DOHH2 (cell line): ENCODE measurements around the gene TRERF1.

ENCODE experiments used
- H3F3A ChIP-seq: fragments of 200-600 bp; sonication (generic), shearing (Covaris generic); 2 replicates; pipeline ENCODE4 v1.6.0; 2016; ENCODE audit warnings: antibody characterized with exemption, mild to moderate bottlenecking; ENCODE audit not compliant: control insufficient read depth, insufficient read depth
- H3K27ac ChIP-seq: fragments of 200-600 bp; sonication (generic); 2 replicates; pipeline ENCODE4 v1.5.1; 2014; ENCODE audit warnings: low read depth, mild to moderate bottlenecking, low read length, moderate library complexity
- H3K27me3 ChIP-seq: fragments of 200-600 bp; sonication (generic); 2 replicates; pipeline ENCODE4 v1.6.1; 2014; ENCODE audit warnings: mild to moderate bottlenecking, low read length, mixed read lengths; ENCODE audit not compliant: control insufficient read depth
- H3K36me3 ChIP-seq: fragments of 200-600 bp; sonication (generic); 2 replicates; pipeline ENCODE4 v1.6.1; 2014; ENCODE audit warnings: mild to moderate bottlenecking, low read length, moderate library complexity, mixed read lengths; ENCODE audit not compliant: control insufficient read depth
- H3K4me1 ChIP-seq: fragments of 200-600 bp; sonication (generic); 2 replicates; pipeline ENCODE4 v1.6.1; 2014; ENCODE audit warnings: mild to moderate bottlenecking, low read length, mixed read lengths; ENCODE audit not compliant: control insufficient read depth
- H3K4me2 ChIP-seq: fragments of 200-600 bp; sonication (generic); 2 replicates; pipeline ENCODE4 v1.6.0; 2014; ENCODE audit warnings: mild to moderate bottlenecking, low read length, moderate library complexity
- H3K4me3 ChIP-seq: fragments of 200-600 bp; sonication (generic); 2 replicates; pipeline ENCODE4 v1.5.1; 2014; ENCODE audit warnings: mild to moderate bottlenecking, low read length, mixed read lengths
- H3K79me2 ChIP-seq: fragments of 200-600 bp; sonication (generic); 2 replicates; pipeline ENCODE4 v1.6.1; 2014; ENCODE audit warnings: mild to moderate bottlenecking, low read length, mixed read lengths; ENCODE audit not compliant: control insufficient read depth
- H3K9me2 ChIP-seq: fragments of 200-600 bp; sonication (generic); replicated peaks from 2 replicates; pipeline ENCODE4 v1.6.1; 2014; ENCODE audit warnings: mild to moderate bottlenecking, low read length, mixed read lengths; ENCODE audit not compliant: control insufficient read depth
- H3K9me3 ChIP-seq: fragments of 200-600 bp; sonication (generic); 2 replicates; pipeline ENCODE4 v1.6.1; 2014; ENCODE audit warnings: antibody characterized with exemption, low read length, mixed read lengths; ENCODE audit not compliant: control insufficient read depth, insufficient read depth
- H4K20me1 ChIP-seq: fragments of 200-600 bp; sonication (generic); 2 replicates; pipeline ENCODE4 v1.6.0; 2014; ENCODE audit warnings: low read depth, mild to moderate bottlenecking, antibody characterized with exemption, low read length, moderate library complexity; ENCODE audit not compliant: control insufficient read depth, insufficient read depth
- EZH2phosphoT487 ChIP-seq: fragments of 200-600 bp; sonication (generic); IDR thresholded peaks from 2 replicates; pipeline ENCODE4 v1.6.1; 2017; ENCODE audit warnings: borderline replicate concordance, mild to moderate bottlenecking, antibody characterized with exemption, low read length, moderate library complexity, mixed read lengths
- TF ChIP-seq, protein P1 (sequence below): fragments of 200-600 bp; sonication (generic); IDR thresholded peaks from one replicate; pipeline ENCODE4 v1.5.1; 2014; ENCODE audit warnings: antibody characterized with exemption, mild to moderate bottlenecking, low read depth, low read length; ENCODE audit not compliant: poor library complexity, severe bottlenecking

The TRERF1 gene

GRCh38 chr6:42341221-42341620, 110.5 kb downstream of the TRERF1 start:
- H3K36me3 ChIP-seq: no peaks in the 10 kb centered on the region
- no peak overlapping the region for H3K4me3 ChIP-seq
- no peak overlapping the region for H3K4me2 ChIP-seq
- no peaks in the 10 kb centered on the region for H3F3A ChIP-seq
- H3K27me3 ChIP-seq: no peaks in the 10 kb centered on the region
- no peaks in the 10 kb centered on the region for H3K9me2 ChIP-seq
- H3K4me1 ChIP-seq: no peaks in the 10 kb centered on the region
- TF ChIP-seq, protein P1, sequence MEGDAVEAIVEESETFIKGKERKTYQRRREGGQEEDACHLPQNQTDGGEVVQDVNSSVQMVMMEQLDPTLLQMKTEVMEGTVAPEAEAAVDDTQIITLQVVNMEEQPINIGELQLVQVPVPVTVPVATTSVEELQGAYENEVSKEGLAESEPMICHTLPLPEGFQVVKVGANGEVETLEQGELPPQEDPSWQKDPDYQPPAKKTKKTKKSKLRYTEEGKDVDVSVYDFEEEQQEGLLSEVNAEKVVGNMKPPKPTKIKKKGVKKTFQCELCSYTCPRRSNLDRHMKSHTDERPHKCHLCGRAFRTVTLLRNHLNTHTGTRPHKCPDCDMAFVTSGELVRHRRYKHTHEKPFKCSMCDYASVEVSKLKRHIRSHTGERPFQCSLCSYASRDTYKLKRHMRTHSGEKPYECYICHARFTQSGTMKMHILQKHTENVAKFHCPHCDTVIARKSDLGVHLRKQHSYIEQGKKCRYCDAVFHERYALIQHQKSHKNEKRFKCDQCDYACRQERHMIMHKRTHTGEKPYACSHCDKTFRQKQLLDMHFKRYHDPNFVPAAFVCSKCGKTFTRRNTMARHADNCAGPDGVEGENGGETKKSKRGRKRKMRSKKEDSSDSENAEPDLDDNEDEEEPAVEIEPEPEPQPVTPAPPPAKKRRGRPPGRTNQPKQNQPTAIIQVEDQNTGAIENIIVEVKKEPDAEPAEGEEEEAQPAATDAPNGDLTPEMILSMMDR: no peak
- no peak for TF ChIP-seq EZH2phosphoT487
- H3K9me3 ChIP-seq: no peaks in the 10 kb centered on the region
- H3K79me2 ChIP-seq: peaks cover 3% of the 10 kb centered on the region; the same call in 1 of the 2 replicates
- H3K27ac ChIP-seq: no peak overlapping the region
- peaks cover 6% of the 10 kb centered on the region; the same call in 1 of the 2 replicates for H4K20me1 ChIP-seq

DNA sequence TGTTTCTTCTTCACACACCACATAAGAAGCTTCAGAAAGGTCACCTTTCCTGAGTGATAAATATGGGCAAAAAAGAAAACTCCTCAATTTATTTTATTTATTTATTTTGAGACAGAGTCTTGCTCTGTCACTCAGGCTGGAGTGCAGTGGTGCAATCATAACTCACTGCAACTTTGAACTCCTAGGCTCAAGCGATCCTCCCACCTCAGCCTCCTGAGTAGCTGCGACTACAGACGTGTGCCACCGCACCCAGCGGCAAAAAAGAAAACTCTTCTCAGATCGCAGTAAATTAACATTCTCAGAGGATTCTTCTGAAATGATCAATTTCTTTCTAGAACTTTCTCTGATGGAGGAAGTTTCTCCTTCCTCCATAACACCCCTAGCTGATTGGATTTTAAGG, 111.2 kb downstream of the TRERF1 start:
- no peaks in the 10 kb centered on the region for H3K27me3 ChIP-seq
- no peaks in the 10 kb centered on the region for H3K9me2 ChIP-seq

DNA sequence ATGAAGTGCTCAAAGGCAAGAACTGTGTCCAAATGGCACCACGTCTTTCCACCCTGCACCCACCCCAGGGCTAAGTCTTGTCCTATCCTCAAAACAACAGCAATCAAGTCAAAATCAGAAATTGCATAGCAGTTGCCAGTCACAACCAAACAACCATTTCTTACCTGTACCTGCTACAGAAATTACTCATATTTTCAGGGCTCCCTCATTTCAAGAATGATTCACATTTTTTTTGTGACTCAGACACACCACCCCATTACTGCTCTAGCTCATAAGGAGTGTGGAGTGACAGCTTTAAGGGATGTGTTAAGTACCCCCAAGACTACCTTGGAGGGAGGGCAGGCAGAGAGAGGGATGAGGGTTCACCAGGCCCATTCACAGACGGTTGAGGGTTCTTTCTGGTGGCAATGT, 111.7 kb downstream of the TRERF1 start:
- Histone ChIP-seq H3K27ac (no peak overlapping the region), H4K20me1 (peaks cover 6% of the 10 kb centered on the region), H3K4me2 (no peak overlapping the region)

More for the DNA sequence above, 111.2 kb downstream of the TRERF1 start:
- Histone ChIP-seq H3K27ac (no peak overlapping the region), H3K79me2 (peaks cover 7% of the 10 kb centered on the region; the same call in 1 of the 2 replicates), H3K9me3 (no peaks in the 10 kb centered on the region), H3K36me3 (no peaks in the 10 kb centered on the region), H3K4me2 (no peak overlapping the region), H3K4me3 (no peak overlapping the region), H4K20me1 (peaks cover 6% of the 10 kb centered on the region), H3K4me1 (no peaks in the 10 kb centered on the region), H3F3A (no peaks in the 10 kb centered on the region)
- TF ChIP-seq EZH2phosphoT487: no peak
- TF ChIP-seq, protein P1: no peak

More for the DNA sequence above, 111.7 kb downstream of the TRERF1 start:
- TF ChIP-seq EZH2phosphoT487: no peak
- TF ChIP-seq, protein P1: no peak
- H3K9me2 ChIP-seq: no peaks in the 10 kb centered on the region
- peaks cover 9% of the 10 kb centered on the region; the same call in 1 of the 2 replicates for H3K79me2 ChIP-seq
- H3F3A ChIP-seq: no peaks in the 10 kb centered on the region
- no peaks in the 10 kb centered on the region for H3K36me3 ChIP-seq
- no peaks in the 10 kb centered on the region for H3K27me3 ChIP-seq
- H3K4me1 ChIP-seq: no peaks in the 10 kb centered on the region
- no peaks in the 10 kb centered on the region for H3K9me3 ChIP-seq
- no peak overlapping the region for H3K4me3 ChIP-seq
